ENCODE results near the gene FRRS1L.

GRCh38 chr9:109100543-109101201, 66.4 kb downstream of the FRRS1L start:
- no peak for TF ChIP-seq CTCF (conservative IDR thresholded peaks at IDR 0.05)
- no peak for TF ChIP-seq ZFX (IDR thresholded peaks at IDR 0.05)

Measured in C4-2B (cell line).